Heart left ventricle (tissue), 16 donors: ENCODE results near the gene MRPL11. TPM values are rescaled to one million over a fixed set of nuclear protein-coding genes. Genes with fewer than 3 reads are reported as not detected.

Experiments used
- ATAC-seq, 4 donors: fragments of 200-7000 bp; cut with Tn5 transposase; one replicate each; pipeline ENCODE4 v1.9.1; 2020 to 2022; ENCODE audit warnings: moderate library complexity in 4 of 4, mild to moderate bottlenecking in 3 of 4, moderate number of reproducible peaks in 1 of 4
- DNase-seq, 5 donors: peaks; one replicate each; pipeline ENCODE4 v3.0.0-alpha.2; 2020
- H3K27ac ChIP-seq, 12 donors: fragments of 200-600 bp; sonication (generic) in 4 of 12; one replicate each; pipeline versions ENCODE4 v1.5.0 to v1.8.0; 2016 to 2022; ENCODE audit warnings: mild to moderate bottlenecking in 2 of 12
- H3K27me3 ChIP-seq, 9 donors: fragments of 200-600 bp; sonication (generic) in 2 of 9; one replicate each; pipeline versions ENCODE4 v1.5.1 to v1.8.0; 2016 to 2022; ENCODE audit warnings: mild to moderate bottlenecking in 3 of 9
- H3K36me3 ChIP-seq, 9 donors: fragments of 200-600 bp; sonication (generic) in 2 of 9; one replicate each; pipeline versions ENCODE4 v1.5.0 to v1.8.0; 2018 to 2022; ENCODE audit warnings: mild to moderate bottlenecking in 2 of 9
- H3K4me1 ChIP-seq, 12 donors: fragments of 200-600 bp; sonication (generic) in 4 of 12; one replicate each; pipeline versions ENCODE4 v1.5.0 to v1.8.0; 2016 to 2022; ENCODE audit warnings: mild to moderate bottlenecking in 3 of 12
- H3K4me3 ChIP-seq, 12 donors: fragments of 200-600 bp; sonication (generic) in 4 of 12; one replicate each; pipeline versions ENCODE4 v1.5.0 to v1.8.0; 2017 to 2022; ENCODE audit warnings: mild to moderate bottlenecking in 9 of 12, moderate library complexity in 4 of 12
- H3K9me3 ChIP-seq, 12 donors: fragments of 200-600 bp; sonication (generic) in 4 of 12; one replicate each; pipeline versions ENCODE4 v1.5.0 to v1.8.0; 2016 to 2022; ENCODE audit warnings: mild to moderate bottlenecking in 1 of 12
- POLR2A ChIP-seq, 2 donors: fragments of 450-650 bp; IDR thresholded peaks; one replicate each; pipeline ENCODE4 v1.6.1; 2017; ENCODE audit warnings: antibody characterized with exemption in 2 of 2, mild to moderate bottlenecking in 2 of 2, moderate library complexity in 2 of 2
- WGBS, 4 donors: extraction: QIAGEN DNeasy Blood & Tissue Kit in 2 of 4; methylation state at CpG; one replicate each; pipeline versions ENCODE4 v1.1.5 to v1.1.7; 2013 to 2018; 5-methylcytosine and 5-hydroxymethylcytosine counted together
- intact Hi-C, 10 donors: fragments of 100-400 bp; cut with DNase I; formaldehyde crosslinking; loops; one replicate each; pipeline versions ENCODE4 v1.11.1 to v1.14.2; 2022
- polyA plus RNA-seq, 2 donors: library from polyadenylated mRNA; stranded (reverse); fragments of 200-250 nt; gene quantifications; one replicate each; pipeline ENCODE4 v1.2.3, GENCODE V29; 2013
- total RNA-seq, 9 donors: library from RNA; depleted of rRNA in 2 of 9; stranded (reverse); fragments of >200 nt in 2 of 9; fragmentation: NEBNext Ultra II Directional in 3 of 9; extraction: Animal tissue kit (Norgen Biotek cat#: 25700) in 3 of 9; gene quantifications; one replicate each; pipeline versions ENCODE4 v1.1.0 to v1.2.4, GENCODE V29; 2016 to 2023
- TF ChIP-seq, protein P1 (sequence below), 12 donors: fragments of 200-600 bp; sonication (generic) in 4 of 12; IDR thresholded peaks; one replicate each; pipeline versions ENCODE4 v1.5.0 to v1.8.0; 2018 to 2022; ENCODE audit warnings: antibody characterized with exemption in 12 of 12, mild to moderate bottlenecking in 5 of 12
- donor health status: ischemic (EF 13 %, LVEDD 7.1; RV severe dilation, severe dysfunction).
- donor health status: healthy with polysubstance abuse.
- donor health status: DM: no; HTN: yes; CAD: no.
- donor health status: DM: no; HTN: no; CAD: no.
- donor health status: ischemic (EF 25% LVEDD 6.9; RV normal size, moderate dysfunction).
- donor health status: ischemic (EF 25% LVEDD 5.7; RV mildly dilated, moderate dysfunction).
- donor health status: healthy.
- donor health status: DM: yes; HTN: yes; CAD: no.
- donor health status: ischemic (EF 35%, LVEDD 5.7; RV mildly dilated, moderate dysfunction).
- donor health status: nonischemic (EF 11% LVEDD 7.7; RV severe dilation, severe dysfunction).
- donor health status: DM: yes; HTN: yes; CAD: no.
- donor health status: PGD.
- donor health status: ischemic (EF 29% LVEDD 5.4; RV normal size, mild dysfunction).
- donor health status: nonischemic (EF 23%, LVEDD 6.1; RV moderate dilation, normal function).

The MRPL11 gene
- total and polyA plus RNA-seq, 11 donors = 38.9 to 62.8 (median 47.4) TPM

DNA sequence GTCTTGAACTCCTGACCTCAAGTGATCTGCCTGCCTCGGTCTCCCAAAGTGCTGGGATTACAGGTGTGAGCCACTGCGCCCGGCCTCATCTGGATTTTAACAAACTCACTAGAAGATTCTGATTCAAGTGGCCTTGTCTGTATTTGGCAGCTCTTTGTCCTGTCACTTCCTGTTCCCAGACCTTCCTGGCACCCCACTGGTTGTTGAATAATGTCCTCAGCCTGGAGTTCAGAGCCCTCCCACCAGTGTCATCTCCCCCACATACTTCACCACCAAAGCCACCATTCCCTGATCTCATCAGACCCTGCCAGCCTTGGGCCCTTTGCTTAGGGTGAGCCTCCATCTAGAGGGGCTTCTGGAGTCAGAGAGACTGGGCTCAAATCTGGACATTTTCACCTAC, 31.4 kb upstream of the MRPL11 start:
- intact Hi-C loops = no loop called here
- H3K4me1 ChIP-seq = peaks cover 0 to 34% (median 12%) of the 10 kb centered on the region in 12 donors
- H3K36me3 ChIP-seq = peaks cover 0 to 46% (median 26%) of the 10 kb centered on the region in 9 donors
- no peaks in the 10 kb centered on the region for H3K27me3 ChIP-seq
- WGBS, 4 donors = 82 to 87% (median 83%) methylated on average over 3 of the region's 3 CpGs
- ATAC-seq = no peak
- no peak for DNase-seq
- TF ChIP-seq POLR2A (IDR thresholded peaks at IDR 0.05) = no peak
- TF ChIP-seq, protein P1, sequence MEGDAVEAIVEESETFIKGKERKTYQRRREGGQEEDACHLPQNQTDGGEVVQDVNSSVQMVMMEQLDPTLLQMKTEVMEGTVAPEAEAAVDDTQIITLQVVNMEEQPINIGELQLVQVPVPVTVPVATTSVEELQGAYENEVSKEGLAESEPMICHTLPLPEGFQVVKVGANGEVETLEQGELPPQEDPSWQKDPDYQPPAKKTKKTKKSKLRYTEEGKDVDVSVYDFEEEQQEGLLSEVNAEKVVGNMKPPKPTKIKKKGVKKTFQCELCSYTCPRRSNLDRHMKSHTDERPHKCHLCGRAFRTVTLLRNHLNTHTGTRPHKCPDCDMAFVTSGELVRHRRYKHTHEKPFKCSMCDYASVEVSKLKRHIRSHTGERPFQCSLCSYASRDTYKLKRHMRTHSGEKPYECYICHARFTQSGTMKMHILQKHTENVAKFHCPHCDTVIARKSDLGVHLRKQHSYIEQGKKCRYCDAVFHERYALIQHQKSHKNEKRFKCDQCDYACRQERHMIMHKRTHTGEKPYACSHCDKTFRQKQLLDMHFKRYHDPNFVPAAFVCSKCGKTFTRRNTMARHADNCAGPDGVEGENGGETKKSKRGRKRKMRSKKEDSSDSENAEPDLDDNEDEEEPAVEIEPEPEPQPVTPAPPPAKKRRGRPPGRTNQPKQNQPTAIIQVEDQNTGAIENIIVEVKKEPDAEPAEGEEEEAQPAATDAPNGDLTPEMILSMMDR (IDR thresholded peaks at IDR 0.05) = no peak
- no peak overlapping the region for H3K4me3 ChIP-seq
- H3K9me3 ChIP-seq = no peaks in the 10 kb centered on the region
- H3K27ac ChIP-seq = no peak overlapping the region

DNA sequence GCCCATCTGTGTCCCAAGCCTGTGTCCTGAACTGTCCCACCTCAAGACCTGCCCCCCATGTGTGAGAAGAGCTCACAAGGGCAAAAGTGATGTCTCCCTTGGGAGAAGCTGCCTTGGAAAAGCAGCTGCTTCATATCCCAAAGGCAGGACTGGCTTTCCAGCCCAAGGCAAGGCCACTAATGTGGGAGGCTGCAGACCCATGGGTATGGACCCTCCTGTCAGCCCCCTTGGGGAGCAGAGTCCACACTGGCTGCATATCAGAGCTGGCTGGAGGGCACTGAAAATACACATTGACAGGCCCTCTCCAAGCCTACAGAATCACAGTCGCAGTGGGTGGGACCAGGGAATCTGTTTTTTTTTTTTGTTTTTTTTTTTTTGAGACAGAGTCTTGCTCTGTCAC, 30.8 kb upstream of the MRPL11 start:
- ATAC-seq (no peak), DNase-seq (no peak)
- no peak for TF ChIP-seq POLR2A (IDR thresholded peaks at IDR 0.05)
- TF ChIP-seq, protein P1 (IDR thresholded peaks at IDR 0.05) = no peak
- H3K36me3 ChIP-seq = peaks cover 0 to 40% (median 24%) of the 10 kb centered on the region in 9 donors
- H3K27me3 ChIP-seq = no peaks in the 10 kb centered on the region
- peaks cover 0 to 35% (median 12%) of the 10 kb centered on the region in 12 donors for H3K4me1 ChIP-seq
- no peak overlapping the region for H3K27ac ChIP-seq
- intact Hi-C loops = no loop called here
- no peak overlapping the region for H3K4me3 ChIP-seq
- no peaks in the 10 kb centered on the region for H3K9me3 ChIP-seq
- 68 to 97% (median 84%) methylated on average over 1 of the region's 1 CpG for WGBS, 4 donors

DNA sequence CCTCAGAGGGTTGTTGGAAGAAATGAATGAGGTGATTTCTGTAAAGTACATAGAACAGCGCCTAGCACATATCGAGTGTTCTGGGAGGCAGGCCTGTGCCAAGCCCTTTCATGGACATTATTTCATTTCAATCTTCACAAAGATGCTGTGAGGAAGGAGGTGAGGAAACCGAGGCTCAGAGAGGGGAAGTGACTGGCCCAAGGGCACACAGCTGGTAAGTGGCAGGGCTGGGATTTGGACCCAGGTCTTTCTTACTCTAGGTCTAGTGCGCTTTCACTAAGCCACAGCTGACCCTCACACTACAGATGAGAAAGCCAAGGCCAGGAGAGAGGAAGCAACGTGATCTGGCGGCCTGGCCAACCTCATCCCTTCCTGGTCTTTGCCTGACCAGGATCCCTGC, 30.0 kb upstream of the MRPL11 start:
- Histone ChIP-seq H3K4me3 (no peak overlapping the region), H3K27me3 (no peaks in the 10 kb centered on the region), H3K27ac (no peak overlapping the region), H3K36me3 (peaks cover 0 to 33% (median 17%) of the 10 kb centered on the region in 9 donors), H3K9me3 (no peaks in the 10 kb centered on the region), H3K4me1 (peaks cover 0 to 35% (median 12%) of the 10 kb centered on the region in 12 donors)
- ATAC-seq (no peak), DNase-seq (no peak)
- intact Hi-C loops = no loop called here
- 81 to 95% (median 87%) methylated on average over 6 of the region's 6 CpGs for WGBS, 4 donors
- no peak for TF ChIP-seq POLR2A (IDR thresholded peaks at IDR 0.05)
- TF ChIP-seq, protein P1 (IDR thresholded peaks at IDR 0.05) = no peak

DNA sequence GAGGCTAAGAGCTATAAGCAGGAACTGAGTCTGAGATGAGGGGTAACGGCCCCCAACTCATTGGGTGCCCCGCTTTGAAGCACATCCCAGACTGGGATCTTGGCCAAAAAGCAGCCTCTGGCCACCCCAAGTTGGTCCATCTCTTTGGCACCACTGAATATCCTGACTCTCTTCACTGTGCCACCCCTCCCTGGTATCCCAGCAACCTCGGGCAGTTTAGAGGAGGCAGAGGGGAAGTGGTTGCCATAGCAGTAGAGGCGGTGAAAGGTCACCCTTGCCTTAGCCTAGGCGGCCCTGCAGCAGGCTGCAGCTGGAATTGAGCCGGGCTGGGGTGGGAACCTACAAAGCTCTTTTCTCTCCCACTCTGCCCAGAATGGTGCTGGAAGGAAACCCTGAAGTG, 29.1 kb upstream of the MRPL11 start:
- peaks cover 0 to 35% (median 12%) of the 10 kb centered on the region in 12 donors for H3K4me1 ChIP-seq
- H3K27me3 ChIP-seq = no peaks in the 10 kb centered on the region
- no peak for ATAC-seq
- intact Hi-C loops = loop anchor here in 1 of 10 donors (2.0 kb wide), 1 partner anchor 29 kb away; the partner anchor contains the start of gene MRPL11
- TF ChIP-seq POLR2A (IDR thresholded peaks at IDR 0.05) = no peak
- TF ChIP-seq, protein P1 (IDR thresholded peaks at IDR 0.05) = no peak
- peak overlapping the region in 1 of 12 donors; percentile 27 for H3K27ac ChIP-seq
- H3K4me3 ChIP-seq = peak overlapping the region in 11 of 12 donors; percentile 51 to 88 (median 73)
- WGBS, 4 donors = 59 to 64% (median 60%) methylated on average over 6 of the region's 6 CpGs
- peaks cover 0 to 7% (median 0%) of the 10 kb centered on the region in 12 donors for H3K9me3 ChIP-seq
- peaks cover 0 to 23% (median 8%) of the 10 kb centered on the region in 9 donors for H3K36me3 ChIP-seq
- DNase-seq = peak in 4 of 5 donors; percentile 32 to 47 (median 40)
